Measurements from ENCODE around the gene CSF3R. TPM values are rescaled to one million over a fixed set of nuclear protein-coding genes. Genes with fewer than 3 reads are reported as not detected.
"Not testable (repeated sequence)": the region's sequence is repeated elsewhere in the genome, so short reads cannot be mapped to it uniquely, and the experiment has no call there.

Gene CSF3R
- total RNA-seq, 2 experiments from 2014 or later: not detected

- H3K27ac Mint-ChIP-seq: no peak overlapping the region
- H3K27me3 Mint-ChIP-seq: peaks cover 35% of the 10 kb centered on the region
- CTCF ChIA-PET: interaction anchor here (2.5 kb wide), 1 partner anchor 8 kb away, joined by 15 read pairs; no protein-coding TSS in a partner anchor
- no peaks in the 10 kb centered on the region for H3K4me1 Mint-ChIP-seq
- ATAC-seq (no peak), DNase-seq (no peak)
- no peaks in the 10 kb centered on the region for H3K9me3 Mint-ChIP-seq (ENCODE audit: low read depth)
- H3K4me3 Mint-ChIP-seq: no peak overlapping the region
- H3K36me3 Mint-ChIP-seq: no peaks in the 10 kb centered on the region
Measured at GRCh38 chr1:36508257-36508656, 25.5 kb upstream of the CSF3R start.

- Mint-ChIP-seq H3K4me1 (no peaks in the 10 kb centered on the region), H3K27me3 (peaks cover 46% of the 10 kb centered on the region), H3K4me3 (no peak overlapping the region), H3K27ac (no peak overlapping the region), H3K9me3 (ENCODE audit: low read depth) (no peaks in the 10 kb centered on the region), H3K36me3 (no peaks in the 10 kb centered on the region)
- CTCF ChIA-PET: interaction anchor here (1.4 to 2.5 kb wide), 2 partner anchors 10 to 70 kb away, joined by 3 to 15 read pairs; no protein-coding TSS in a partner anchor
- no peak for ATAC-seq
- DNase-seq: no peak
Measured at GRCh38 chr1:36506276-36506920, 23.7 kb upstream of the CSF3R start.

DNA sequence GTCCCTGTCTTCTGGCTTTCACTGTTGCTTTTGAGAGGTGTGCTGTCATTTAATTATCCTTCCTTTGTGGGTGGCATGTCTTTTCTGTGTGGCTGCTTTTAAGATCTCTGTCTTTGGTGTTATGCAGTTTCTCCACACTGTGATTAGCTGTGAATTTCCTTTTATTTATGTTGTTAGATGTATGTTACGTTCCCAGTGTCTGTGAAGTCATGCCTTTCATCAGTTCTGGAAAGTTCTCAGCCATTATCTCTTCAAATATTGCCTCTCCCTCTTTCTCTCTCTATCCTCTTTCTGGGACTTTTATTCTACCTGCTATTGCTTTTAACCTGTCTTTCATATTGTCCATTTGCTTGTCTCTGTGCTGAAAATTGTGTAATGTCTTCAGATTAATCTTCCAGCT lies 21.0 kb upstream of the CSF3R start:
- H3K4me1 Mint-ChIP-seq: no peaks in the 10 kb centered on the region
- H3K36me3 Mint-ChIP-seq: no peaks in the 10 kb centered on the region
- no peak overlapping the region for H3K4me3 Mint-ChIP-seq
- no peak for DNase-seq
- H3K27me3 Mint-ChIP-seq: peaks cover 49% of the 10 kb centered on the region
- no peak for ATAC-seq
- H3K9me3 Mint-ChIP-seq (ENCODE audit: low read depth): no peaks in the 10 kb centered on the region
- no peak overlapping the region for H3K27ac Mint-ChIP-seq
- CTCF ChIA-PET: interaction anchor here (0.9 to 1.1 kb wide), 2 partner anchors 13 to 49 kb away, joined by 3 read pairs; no protein-coding TSS in a partner anchor

DNA sequence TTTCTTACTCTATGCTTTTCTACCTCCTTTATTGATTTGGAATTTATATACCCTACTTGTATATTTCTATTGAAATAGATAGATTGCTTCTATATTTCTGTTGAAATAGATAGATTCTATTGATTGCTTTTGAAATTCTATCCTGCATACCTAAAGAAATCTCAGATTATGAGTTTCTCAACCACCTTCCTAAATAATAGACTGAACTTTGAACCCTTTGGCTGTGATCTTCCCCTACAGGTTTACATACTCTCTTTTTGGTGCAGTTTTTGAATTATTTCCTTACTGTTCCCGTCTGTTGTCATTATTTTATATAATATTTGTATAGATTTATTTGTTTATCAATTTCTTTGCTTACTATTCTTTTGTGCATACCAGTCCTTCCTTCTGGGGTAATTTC lies 20.4 kb upstream of the CSF3R start:
- H3K4me3 Mint-ChIP-seq: no peak overlapping the region
- no peaks in the 10 kb centered on the region for H3K36me3 Mint-ChIP-seq
- no peak for DNase-seq
- no peak for ATAC-seq
- CTCF ChIA-PET: interaction anchor here (0.9 to 1.1 kb wide), 2 partner anchors 13 to 50 kb away, joined by 3 read pairs; no protein-coding TSS in a partner anchor
- no peaks in the 10 kb centered on the region for H3K9me3 Mint-ChIP-seq (ENCODE audit: low read depth)
- no peaks in the 10 kb centered on the region for H3K4me1 Mint-ChIP-seq
- no peak overlapping the region for H3K27ac Mint-ChIP-seq
- H3K27me3 Mint-ChIP-seq: peaks cover 50% of the 10 kb centered on the region

GRCh38 chr1:36502616-36503015 lies 19.9 kb upstream of the CSF3R start:
- Mint-ChIP-seq H3K4me1 (no peaks in the 10 kb centered on the region), H3K9me3 (ENCODE audit: low read depth) (no peaks in the 10 kb centered on the region), H3K27ac (no peak overlapping the region), H3K4me3 (no peak overlapping the region), H3K27me3 (peaks cover 51% of the 10 kb centered on the region), H3K36me3 (no peaks in the 10 kb centered on the region)
- ATAC-seq (no peak), DNase-seq (no peak)
- CTCF ChIA-PET: interaction anchor here (1.1 to 2.3 kb wide), 2 partner anchors 14 to 50 kb away, joined by 3 to 12 read pairs; no protein-coding TSS in a partner anchor

- CTCF ChIA-PET: interaction anchor here (2.3 kb wide), 1 partner anchor 14 kb away, joined by 12 read pairs; no protein-coding TSS in a partner anchor
- ATAC-seq; DNase-seq; H3K4me3 Mint-ChIP-seq; H3K9me3 Mint-ChIP-seq (ENCODE audit: low read depth); H3K27ac Mint-ChIP-seq; H3K4me1 Mint-ChIP-seq; H3K36me3 Mint-ChIP-seq: not testable (repeated sequence)
- peaks cover 52% of the 10 kb centered on the region for H3K27me3 Mint-ChIP-seq
Measured at GRCh38 chr1:36501911-36502310, 19.2 kb upstream of the CSF3R start.

- Mint-ChIP-seq H3K4me1 (no peaks in the 10 kb centered on the region), H3K4me3 (no peak overlapping the region), H3K9me3 (ENCODE audit: low read depth) (no peaks in the 10 kb centered on the region), H3K27me3 (peaks cover 24% of the 10 kb centered on the region), H3K36me3 (no peaks in the 10 kb centered on the region), H3K27ac (no peak overlapping the region)
- CTCF ChIA-PET: interaction anchor here (1.0 kb wide), 1 partner anchor 19 kb away, joined by 3 read pairs; no protein-coding TSS in a partner anchor
- no peak for DNase-seq
- ATAC-seq: no peak
Measured at GRCh38 chr1:36497207-36497606, 14.5 kb upstream of the CSF3R start.

GRCh38 chr1:36494971-36495370 lies 12.3 kb upstream of the CSF3R start:
- Mint-ChIP-seq H3K4me3 (no peak overlapping the region), H3K36me3 (no peaks in the 10 kb centered on the region), H3K27me3 (peaks cover 26% of the 10 kb centered on the region), H3K4me1 (no peaks in the 10 kb centered on the region), H3K9me3 (ENCODE audit: low read depth) (no peaks in the 10 kb centered on the region), H3K27ac (no peak overlapping the region)
- CTCF ChIA-PET: no interaction called here
- no peak for ATAC-seq
- no peak for DNase-seq

DNA sequence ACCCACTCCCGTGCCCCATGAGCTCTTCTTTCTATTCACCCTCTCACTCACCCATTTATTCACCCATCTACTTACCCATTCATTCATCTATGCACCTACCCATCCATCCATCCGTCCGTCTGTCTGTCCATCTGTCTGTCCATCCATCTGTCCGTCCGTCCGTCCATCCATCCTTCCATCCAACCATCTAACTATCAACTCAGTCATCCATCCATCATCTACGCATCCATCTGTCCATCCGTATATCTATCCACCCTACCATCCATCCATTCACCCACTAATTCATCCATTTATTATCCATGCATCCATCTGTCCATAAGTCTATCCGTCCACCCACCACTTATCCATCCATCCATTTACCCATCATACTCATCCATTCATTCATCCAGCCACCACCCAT lies 10.8 kb upstream of the CSF3R start:
- no peak overlapping the region for H3K4me3 Mint-ChIP-seq
- peaks cover 27% of the 10 kb centered on the region for H3K27me3 Mint-ChIP-seq
- H3K27ac Mint-ChIP-seq: no peak overlapping the region
- DNase-seq: no peak
- no peaks in the 10 kb centered on the region for H3K4me1 Mint-ChIP-seq
- CTCF ChIA-PET: interaction anchor here (1.6 to 2.3 kb wide), 2 partner anchors 23 to 83 kb away, joined by 4 to 8 read pairs; no protein-coding TSS in a partner anchor
- ATAC-seq: no peak
- no peaks in the 10 kb centered on the region for H3K36me3 Mint-ChIP-seq
- no peaks in the 10 kb centered on the region for H3K9me3 Mint-ChIP-seq (ENCODE audit: low read depth)

DNA sequence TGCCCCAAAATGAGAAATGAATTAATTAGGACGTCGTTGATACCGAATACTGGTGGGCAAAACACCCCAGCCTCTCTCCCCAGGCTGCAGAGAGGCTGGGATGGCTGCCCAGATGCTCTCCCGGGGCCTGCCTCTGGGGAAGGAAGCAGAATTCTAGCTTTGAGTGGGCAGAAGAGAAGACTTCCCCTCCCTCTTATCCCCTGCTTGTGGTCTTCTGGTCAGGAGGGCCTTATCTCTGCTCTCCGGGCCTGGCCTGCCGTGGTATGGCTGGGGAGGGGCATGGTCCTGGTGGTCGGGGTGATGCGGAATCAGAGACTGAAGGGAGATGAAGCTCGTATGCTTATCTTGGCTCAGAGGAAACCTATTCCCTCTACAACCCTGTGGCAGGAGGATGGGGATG lies 9.8 kb upstream of the CSF3R start:
- no peaks in the 10 kb centered on the region for H3K36me3 Mint-ChIP-seq
- CTCF ChIA-PET: interaction anchor here (1.1 to 2.3 kb wide), 3 partner anchors 24 to 84 kb away, joined by 3 to 8 read pairs (median 4); no protein-coding TSS in a partner anchor
- DNase-seq (no peak), ATAC-seq (no peak)
- peaks cover 23% of the 10 kb centered on the region for H3K27me3 Mint-ChIP-seq
- H3K27ac Mint-ChIP-seq: no peak overlapping the region
- no peaks in the 10 kb centered on the region for H3K9me3 Mint-ChIP-seq (ENCODE audit: low read depth)
- no peak overlapping the region for H3K4me3 Mint-ChIP-seq
- no peaks in the 10 kb centered on the region for H3K4me1 Mint-ChIP-seq

DNA sequence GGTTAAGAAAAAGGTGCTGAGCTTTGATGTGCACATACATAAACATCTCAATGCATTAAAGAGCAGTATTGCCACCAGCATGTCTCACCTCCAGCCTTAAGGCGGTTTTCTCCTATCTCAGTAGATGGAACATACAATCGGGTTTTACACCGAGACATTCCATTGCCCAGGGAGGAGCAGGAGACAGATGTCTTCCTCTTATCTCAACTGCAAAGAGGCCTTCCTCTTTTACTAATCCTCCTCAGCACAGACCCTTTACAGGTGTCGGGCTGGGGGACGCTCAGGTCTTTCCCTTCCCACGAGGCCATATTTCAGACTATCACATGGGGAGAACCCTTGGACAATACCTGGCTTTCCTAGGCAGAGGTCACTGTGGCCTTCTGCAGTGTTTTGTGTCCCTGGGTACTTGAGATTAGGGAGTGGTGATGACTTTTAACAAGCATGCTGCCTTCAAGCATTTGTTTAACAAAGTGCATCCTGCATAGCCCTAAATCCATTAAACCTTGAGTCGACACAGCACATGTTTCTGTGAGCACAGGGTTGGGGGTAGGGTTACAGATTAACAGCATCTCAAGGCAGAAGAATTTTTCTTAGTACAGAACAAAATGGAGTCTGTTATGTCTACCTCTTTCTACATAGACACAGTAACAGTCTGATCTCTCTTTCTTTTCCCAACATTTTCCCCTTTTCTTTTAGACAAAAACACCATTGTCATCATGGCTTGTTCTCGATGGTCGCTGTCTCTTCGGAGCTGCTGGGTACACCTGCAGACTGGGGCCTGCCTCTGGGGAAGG lies 6.7 kb upstream of the CSF3R start:
- DNase-seq; H3K4me1 Mint-ChIP-seq; H3K36me3 Mint-ChIP-seq; H3K9me3 Mint-ChIP-seq (ENCODE audit: low read depth); H3K4me3 Mint-ChIP-seq; H3K27ac Mint-ChIP-seq; CTCF ChIA-PET; ATAC-seq: not testable (repeated sequence)
- peaks cover 29% of the 10 kb centered on the region for H3K27me3 Mint-ChIP-seq

GRCh38 chr1:36487906-36488305 lies 5.2 kb upstream of the CSF3R start:
- no peaks in the 10 kb centered on the region for H3K9me3 Mint-ChIP-seq (ENCODE audit: low read depth)

GRCh38 chr1:36487336-36487725 lies 4.6 kb upstream of the CSF3R start:
- H3K27ac Mint-ChIP-seq, ATAC-seq, CTCF ChIA-PET: not testable (repeated sequence)

More at GRCh38 chr1:36487906-36488305, 5.2 kb upstream of the CSF3R start:
- Mint-ChIP-seq H3K27ac (no peak overlapping the region), H3K4me3 (no peak overlapping the region), H3K27me3 (peaks cover 33% of the 10 kb centered on the region), H3K36me3 (no peaks in the 10 kb centered on the region), H3K4me1 (no peaks in the 10 kb centered on the region)
- no peak for ATAC-seq
- DNase-seq: no peak
- CTCF ChIA-PET: no interaction called here

More at GRCh38 chr1:36487336-36487725, 4.6 kb upstream of the CSF3R start:
- H3K4me3 Mint-ChIP-seq; DNase-seq; H3K9me3 Mint-ChIP-seq (ENCODE audit: low read depth); H3K36me3 Mint-ChIP-seq; H3K4me1 Mint-ChIP-seq: not testable (repeated sequence)
- H3K27me3 Mint-ChIP-seq: peaks cover 33% of the 10 kb centered on the region

Measured in activated CD8-positive, alpha-beta memory T cell treated with anti-CD3 and anti-CD28 coated beads, Interleukin-2, amount 10 ng/mL, durations not matched to agents 7 days and 5 days (primary cell).